Ishikawa (cell line): ENCODE data around the gene SLC30A9.

ENCODE experiments used
- CEBPB ChIP-seq: IDR thresholded peaks from 2 replicates; pipeline ENCODE4 v1.6.1; 2012
- CREB1 ChIP-seq: IDR thresholded peaks from 2 replicates; pipeline ENCODE4 v1.6.1; 2012; ENCODE audit warnings: low read depth
- EGR1 ChIP-seq: IDR thresholded peaks from 2 replicates; pipeline ENCODE4 v1.6.1; 2012
- EP300 ChIP-seq: IDR thresholded peaks from 2 replicates; pipeline ENCODE4 v1.6.1; 2012; ENCODE audit warnings: borderline replicate concordance
- FOXM1 ChIP-seq: IDR thresholded peaks from 2 replicates; pipeline ENCODE4 v1.6.1; 2012; ENCODE audit warnings: low read depth, borderline replicate concordance
- TAF1 ChIP-seq: IDR thresholded peaks from 2 replicates; pipeline ENCODE4 v1.6.1; 2012; ENCODE audit warnings: low read depth, mild to moderate bottlenecking
- TEAD4 ChIP-seq: IDR thresholded peaks from 2 replicates; pipeline ENCODE4 v1.6.1; 2012
- YY1 ChIP-seq: IDR thresholded peaks from 2 replicates; pipeline ENCODE4 v1.6.1; 2012; ENCODE audit warnings: low read depth
- TF ChIP-seq, protein P1 (sequence below): IDR thresholded peaks from 2 replicates; pipeline ENCODE4 v1.6.1; 2012; ENCODE audit warnings: low read depth, mild to moderate bottlenecking
- TF ChIP-seq, protein P2 (sequence below): IDR thresholded peaks from 2 replicates; pipeline ENCODE4 v1.6.1; 2012

DNA sequence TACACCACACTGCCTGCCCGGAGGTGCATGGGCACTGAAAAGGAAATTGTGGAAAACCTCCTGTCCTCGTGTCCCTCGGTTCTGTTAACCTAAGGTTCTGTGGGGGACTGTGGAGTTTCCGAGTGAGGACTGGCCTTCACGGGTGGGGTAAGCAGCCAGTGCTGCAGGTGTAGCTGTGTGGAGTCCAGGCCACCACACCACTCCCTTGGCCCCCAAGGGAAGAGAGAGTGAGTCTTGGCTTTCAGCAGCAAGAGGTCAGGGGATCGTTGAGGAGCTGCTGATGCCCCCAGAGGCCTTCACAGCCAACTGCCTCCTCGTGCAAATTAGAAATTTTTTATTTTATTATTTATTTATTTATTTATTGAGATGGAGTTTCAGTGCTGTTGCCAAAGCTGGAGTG, 141.8 kb downstream of the SLC30A9 start:
- no peak for TF ChIP-seq TAF1
- no peak for TF ChIP-seq CREB1
- TF ChIP-seq TEAD4: no peak
- TF ChIP-seq, protein P1, sequence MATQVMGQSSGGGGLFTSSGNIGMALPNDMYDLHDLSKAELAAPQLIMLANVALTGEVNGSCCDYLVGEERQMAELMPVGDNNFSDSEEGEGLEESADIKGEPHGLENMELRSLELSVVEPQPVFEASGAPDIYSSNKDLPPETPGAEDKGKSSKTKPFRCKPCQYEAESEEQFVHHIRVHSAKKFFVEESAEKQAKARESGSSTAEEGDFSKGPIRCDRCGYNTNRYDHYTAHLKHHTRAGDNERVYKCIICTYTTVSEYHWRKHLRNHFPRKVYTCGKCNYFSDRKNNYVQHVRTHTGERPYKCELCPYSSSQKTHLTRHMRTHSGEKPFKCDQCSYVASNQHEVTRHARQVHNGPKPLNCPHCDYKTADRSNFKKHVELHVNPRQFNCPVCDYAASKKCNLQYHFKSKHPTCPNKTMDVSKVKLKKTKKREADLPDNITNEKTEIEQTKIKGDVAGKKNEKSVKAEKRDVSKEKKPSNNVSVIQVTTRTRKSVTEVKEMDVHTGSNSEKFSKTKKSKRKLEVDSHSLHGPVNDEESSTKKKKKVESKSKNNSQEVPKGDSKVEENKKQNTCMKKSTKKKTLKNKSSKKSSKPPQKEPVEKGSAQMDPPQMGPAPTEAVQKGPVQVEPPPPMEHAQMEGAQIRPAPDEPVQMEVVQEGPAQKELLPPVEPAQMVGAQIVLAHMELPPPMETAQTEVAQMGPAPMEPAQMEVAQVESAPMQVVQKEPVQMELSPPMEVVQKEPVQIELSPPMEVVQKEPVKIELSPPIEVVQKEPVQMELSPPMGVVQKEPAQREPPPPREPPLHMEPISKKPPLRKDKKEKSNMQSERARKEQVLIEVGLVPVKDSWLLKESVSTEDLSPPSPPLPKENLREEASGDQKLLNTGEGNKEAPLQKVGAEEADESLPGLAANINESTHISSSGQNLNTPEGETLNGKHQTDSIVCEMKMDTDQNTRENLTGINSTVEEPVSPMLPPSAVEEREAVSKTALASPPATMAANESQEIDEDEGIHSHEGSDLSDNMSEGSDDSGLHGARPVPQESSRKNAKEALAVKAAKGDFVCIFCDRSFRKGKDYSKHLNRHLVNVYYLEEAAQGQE: no peak
- no peak for TF ChIP-seq CEBPB
- TF ChIP-seq, protein P2, sequence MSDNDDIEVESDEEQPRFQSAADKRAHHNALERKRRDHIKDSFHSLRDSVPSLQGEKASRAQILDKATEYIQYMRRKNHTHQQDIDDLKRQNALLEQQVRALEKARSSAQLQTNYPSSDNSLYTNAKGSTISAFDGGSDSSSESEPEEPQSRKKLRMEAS: no peak
- TF ChIP-seq EP300: no peak
- no peak for TF ChIP-seq EGR1
- no peak for TF ChIP-seq FOXM1
- no peak for TF ChIP-seq YY1
